Measurements from ENCODE around the gene TACC2. TPM values are rescaled to one million over a fixed set of nuclear protein-coding genes. Genes with fewer than 3 reads are reported as not detected.
A peak's percentile ranks its signal among the peaks of the same experiment; 100 is the strongest.
"Not testable (repeated sequence)": the region's sequence is repeated elsewhere in the genome, so short reads cannot be mapped to it uniquely, and the experiment has no call there.

The TACC2 gene
- total RNA-seq, 1 donor from 2014 or later, result 32.2 TPM

DNA sequence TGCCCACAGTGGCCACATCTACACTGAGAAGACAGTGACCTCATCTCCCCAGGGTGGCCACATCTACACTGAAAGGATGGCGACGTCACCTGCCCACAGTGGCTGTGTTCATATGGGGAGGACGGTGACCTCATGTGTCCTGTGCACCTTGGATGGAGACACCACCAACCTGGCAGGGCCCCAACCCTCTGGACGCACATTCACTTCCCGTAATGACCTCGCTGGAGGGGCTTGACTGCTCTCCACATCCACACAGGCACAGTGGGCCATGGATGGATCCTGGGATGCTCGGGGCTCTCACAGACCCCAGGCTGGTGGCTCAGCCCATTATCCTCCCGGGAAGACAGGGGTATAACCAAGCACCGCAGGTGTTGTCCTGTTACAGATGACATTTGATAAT lies 212.4 kb downstream of the TACC2 start:
- H3K9me3 Mint-ChIP-seq (ENCODE audit: unreplicated experiment), result no peaks in the 10 kb centered on the region
- no peak overlapping the region for H3K4me3 Mint-ChIP-seq (ENCODE audit: unreplicated experiment)
- H3K27ac Mint-ChIP-seq (ENCODE audit: unreplicated experiment), result no peak overlapping the region
- TF ChIP-seq, protein P1, sequence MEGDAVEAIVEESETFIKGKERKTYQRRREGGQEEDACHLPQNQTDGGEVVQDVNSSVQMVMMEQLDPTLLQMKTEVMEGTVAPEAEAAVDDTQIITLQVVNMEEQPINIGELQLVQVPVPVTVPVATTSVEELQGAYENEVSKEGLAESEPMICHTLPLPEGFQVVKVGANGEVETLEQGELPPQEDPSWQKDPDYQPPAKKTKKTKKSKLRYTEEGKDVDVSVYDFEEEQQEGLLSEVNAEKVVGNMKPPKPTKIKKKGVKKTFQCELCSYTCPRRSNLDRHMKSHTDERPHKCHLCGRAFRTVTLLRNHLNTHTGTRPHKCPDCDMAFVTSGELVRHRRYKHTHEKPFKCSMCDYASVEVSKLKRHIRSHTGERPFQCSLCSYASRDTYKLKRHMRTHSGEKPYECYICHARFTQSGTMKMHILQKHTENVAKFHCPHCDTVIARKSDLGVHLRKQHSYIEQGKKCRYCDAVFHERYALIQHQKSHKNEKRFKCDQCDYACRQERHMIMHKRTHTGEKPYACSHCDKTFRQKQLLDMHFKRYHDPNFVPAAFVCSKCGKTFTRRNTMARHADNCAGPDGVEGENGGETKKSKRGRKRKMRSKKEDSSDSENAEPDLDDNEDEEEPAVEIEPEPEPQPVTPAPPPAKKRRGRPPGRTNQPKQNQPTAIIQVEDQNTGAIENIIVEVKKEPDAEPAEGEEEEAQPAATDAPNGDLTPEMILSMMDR (IDR thresholded peaks at IDR 0.05; ENCODE audit: unreplicated experiment), result no peak
- peaks cover 18% of the 10 kb centered on the region for H3K36me3 Mint-ChIP-seq (ENCODE audit: low read depth, unreplicated experiment)
- DNase-seq (ENCODE audit: low spot score), result no peak
- H3K4me1 Mint-ChIP-seq (ENCODE audit: unreplicated experiment), result peaks cover 16% of the 10 kb centered on the region
- peaks cover 4% of the 10 kb centered on the region for H3K27me3 Mint-ChIP-seq (ENCODE audit: unreplicated experiment)

GRCh38 chr10:122203180-122203579 lies 214.2 kb downstream of the TACC2 start:
- not testable (repeated sequence) for H3K27ac Mint-ChIP-seq (ENCODE audit: unreplicated experiment); H3K27me3 Mint-ChIP-seq (ENCODE audit: unreplicated experiment); H3K4me3 Mint-ChIP-seq (ENCODE audit: unreplicated experiment)

GRCh38 chr10:122204691-122205489 lies 215.9 kb downstream of the TACC2 start:
- peak overlapping the region; percentile 34 for H3K4me3 Mint-ChIP-seq (ENCODE audit: unreplicated experiment)
- DNase-seq (ENCODE audit: low spot score), result no peak
- H3K27me3 Mint-ChIP-seq (ENCODE audit: unreplicated experiment), result peaks cover 3% of the 10 kb centered on the region
- H3K27ac Mint-ChIP-seq (ENCODE audit: unreplicated experiment), result no peak overlapping the region
- H3K36me3 Mint-ChIP-seq (ENCODE audit: low read depth, unreplicated experiment), result peaks cover 15% of the 10 kb centered on the region
- TF ChIP-seq, protein P1 (IDR thresholded peaks at IDR 0.05; ENCODE audit: unreplicated experiment), result no peak
- no peaks in the 10 kb centered on the region for H3K9me3 Mint-ChIP-seq (ENCODE audit: unreplicated experiment)
- peaks cover 31% of the 10 kb centered on the region for H3K4me1 Mint-ChIP-seq (ENCODE audit: unreplicated experiment)

More at GRCh38 chr10:122203180-122203579, 214.2 kb downstream of the TACC2 start:
- not testable (repeated sequence) for DNase-seq (ENCODE audit: low spot score); H3K9me3 Mint-ChIP-seq (ENCODE audit: unreplicated experiment)
- H3K4me1 Mint-ChIP-seq (ENCODE audit: unreplicated experiment), result peaks cover 22% of the 10 kb centered on the region
- H3K36me3 Mint-ChIP-seq (ENCODE audit: low read depth, unreplicated experiment), result peaks cover 17% of the 10 kb centered on the region

GRCh38 chr10:122206471-122207065 lies 217.6 kb downstream of the TACC2 start:
- Mint-ChIP-seq H3K9me3 (ENCODE audit: unreplicated experiment) (no peaks in the 10 kb centered on the region), H3K36me3 (ENCODE audit: low read depth, unreplicated experiment) (peaks cover 24% of the 10 kb centered on the region), H3K4me3 (ENCODE audit: unreplicated experiment) (peak overlapping the region; percentile 51), H3K4me1 (ENCODE audit: unreplicated experiment) (peaks cover 36% of the 10 kb centered on the region), H3K27ac (ENCODE audit: unreplicated experiment) (no peak overlapping the region), H3K27me3 (ENCODE audit: unreplicated experiment) (peaks cover 3% of the 10 kb centered on the region)
- no peak for DNase-seq (ENCODE audit: low spot score)
- TF ChIP-seq, protein P1 (IDR thresholded peaks at IDR 0.05; ENCODE audit: unreplicated experiment), result no peak

DNA sequence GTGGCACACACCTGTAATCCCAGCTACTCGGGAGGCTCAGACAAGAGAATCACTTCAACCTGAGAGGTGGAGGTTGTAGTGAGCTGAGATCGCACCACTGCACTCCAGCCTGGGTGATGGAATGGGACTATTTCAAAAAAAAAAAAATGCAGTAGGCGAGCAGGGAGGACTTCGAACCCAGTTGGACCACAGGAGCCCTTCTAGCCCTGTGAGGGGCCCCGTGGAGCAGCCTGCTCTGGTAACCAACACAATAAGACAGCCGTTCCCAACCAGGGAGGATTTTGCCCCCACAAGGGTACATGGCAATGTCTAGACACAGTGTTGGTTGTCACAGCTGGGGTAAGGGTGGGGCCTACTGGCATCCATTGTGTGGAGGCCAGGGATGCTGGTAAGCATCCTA lies 218.2 kb downstream of the TACC2 start:
- H3K27me3 Mint-ChIP-seq (ENCODE audit: unreplicated experiment), result no peaks in the 10 kb centered on the region
- DNase-seq (ENCODE audit: low spot score), result no peak
- peaks cover 23% of the 10 kb centered on the region for H3K36me3 Mint-ChIP-seq (ENCODE audit: low read depth, unreplicated experiment)
- TF ChIP-seq, protein P1 (IDR thresholded peaks at IDR 0.05; ENCODE audit: unreplicated experiment), result no peak
- no peak overlapping the region for H3K27ac Mint-ChIP-seq (ENCODE audit: unreplicated experiment)
- no peak overlapping the region for H3K4me3 Mint-ChIP-seq (ENCODE audit: unreplicated experiment)
- H3K4me1 Mint-ChIP-seq (ENCODE audit: unreplicated experiment), result peaks cover 36% of the 10 kb centered on the region
- H3K9me3 Mint-ChIP-seq (ENCODE audit: unreplicated experiment), result no peaks in the 10 kb centered on the region
